Measurements from ENCODE around the gene KRTAP22-2.

Gene KRTAP22-2

GRCh38 chr21:30590297-30590696, at the start of gene KRTAP22-2:
Gene KRTAP22-2, minus strand, starts transcription at chr21:30590397.
- DNase-seq, result no peak

- DNase-seq, result no peak
These were observed 48.5 kb upstream of the KRTAP22-2 start for GRCh38 chr21:30638686-30639085.

GRCh38 chr21:30634906-30635305, 44.7 kb upstream of the KRTAP22-2 start, which contains the start of gene KRTAP20-2:
Gene KRTAP20-2, plus strand, starts transcription at chr21:30635206. Its CDS starts 58 bp downstream, at chr21:30635264.
- DNase-seq, result no peak

GRCh38 chr21:30629200-30629599, 39.0 kb upstream of the KRTAP22-2 start:
- no peak for DNase-seq

- DNase-seq, result no peak
These were observed 37.9 kb upstream of the KRTAP22-2 start for GRCh38 chr21:30628109-30628508.

GRCh38 chr21:30625449-30626165, 35.4 kb upstream of the KRTAP22-2 start:
- DNase-seq, result no peak

GRCh38 chr21:30623362-30623761, 33.2 kb upstream of the KRTAP22-2 start:
- DNase-seq, result no peak

GRCh38 chr21:30620522-30620921, 30.3 kb upstream of the KRTAP22-2 start, which contains the start of gene KRTAP20-4:
Gene KRTAP20-4, plus strand, starts transcription at chr21:30620627.
- DNase-seq, result no peak

GRCh38 chr21:30620080-30620479, 29.9 kb upstream of the KRTAP22-2 start:
- DNase-seq, result no peak

- DNase-seq, result no peak
These were observed 25.9 kb upstream of the KRTAP22-2 start, which contains the start of gene KRTAP20-1 for GRCh38 chr21:30616125-30616524. Gene KRTAP20-1, plus strand, starts transcription at chr21:30616425. Its CDS starts 30 bp downstream, at chr21:30616455.

GRCh38 chr21:30615199-30615598, 25.0 kb upstream of the KRTAP22-2 start:
- no peak for DNase-seq

- DNase-seq, result no peak
These were observed 23.6 kb upstream of the KRTAP22-2 start, which contains the start of gene KRTAP6-1 for GRCh38 chr21:30613836-30614235. Gene KRTAP6-1, minus strand, starts transcription at chr21:30613930. Its CDS starts 26 bp downstream, at chr21:30613904.

GRCh38 chr21:30612132-30612531, 21.9 kb upstream of the KRTAP22-2 start:
- no peak for DNase-seq

GRCh38 chr21:30605968-30606367, 15.8 kb upstream of the KRTAP22-2 start:
- DNase-seq, result no peak

GRCh38 chr21:30600787-30601186, 10.6 kb upstream of the KRTAP22-2 start, which contains the start of gene KRTAP22-1:
Gene KRTAP22-1, plus strand, starts transcription at chr21:30601087.
- DNase-seq, result no peak

- DNase-seq, result no peak
These were observed 8.6 kb upstream of the KRTAP22-2 start, which contains the start of gene KRTAP6-2 for GRCh38 chr21:30598802-30599201. Gene KRTAP6-2, minus strand, starts transcription at chr21:30598902. Its CDS starts 28 bp downstream, at chr21:30598874.

GRCh38 chr21:30592140-30592539, 1.9 kb upstream of the KRTAP22-2 start, which contains the start of gene KRTAP6-3:
Gene KRTAP6-3, plus strand, starts transcription at chr21:30592440. Its CDS starts 6 bp downstream, at chr21:30592446.
- DNase-seq, result no peak

GRCh38 chr21:30582870-30583269, 7.3 kb downstream of the KRTAP22-2 start:
- no peak for DNase-seq

GRCh38 chr21:30580132-30580531, 10.1 kb downstream of the KRTAP22-2 start:
- no peak for DNase-seq

- no peak for DNase-seq
These were observed 10.9 kb downstream of the KRTAP22-2 start for GRCh38 chr21:30579346-30579745.

GRCh38 chr21:30577766-30578165, 12.4 kb downstream of the KRTAP22-2 start:
- no peak for DNase-seq

GRCh38 chr21:30567617-30568016, 22.6 kb downstream of the KRTAP22-2 start:
- DNase-seq, result no peak

- DNase-seq, result no peak
These were observed 26.6 kb downstream of the KRTAP22-2 start for GRCh38 chr21:30563630-30564029.

- no peak for DNase-seq
These were observed 27.1 kb downstream of the KRTAP22-2 start for GRCh38 chr21:30563072-30563471.
